Neural progenitor cell (in vitro differentiated cells): ENCODE measurements around the gene KANSL1L.

Experiments
- EZH2 ChIP-seq: fragments of 200-600 bp; sonication (generic); IDR thresholded peaks from 2 replicates; pipeline ENCODE4 v1.6.1; 2017; ENCODE audit warnings: antibody characterized with exemption, mild to moderate bottlenecking, moderate library complexity
- EZH2phosphoT487 ChIP-seq: fragments of 200-600 bp; sonication (generic); IDR thresholded peaks from 2 replicates; pipeline ENCODE4 v1.6.1; 2017; ENCODE audit warnings: antibody characterized with exemption
- TF ChIP-seq, protein P1 (sequence below): fragments of 200-600 bp; sonication (generic); IDR thresholded peaks from 2 replicates; pipeline ENCODE4 v1.5.1; 2017; ENCODE audit warnings: antibody characterized with exemption, mild to moderate bottlenecking

- TF ChIP-seq EZH2 = no peak
- TF ChIP-seq, protein P1, sequence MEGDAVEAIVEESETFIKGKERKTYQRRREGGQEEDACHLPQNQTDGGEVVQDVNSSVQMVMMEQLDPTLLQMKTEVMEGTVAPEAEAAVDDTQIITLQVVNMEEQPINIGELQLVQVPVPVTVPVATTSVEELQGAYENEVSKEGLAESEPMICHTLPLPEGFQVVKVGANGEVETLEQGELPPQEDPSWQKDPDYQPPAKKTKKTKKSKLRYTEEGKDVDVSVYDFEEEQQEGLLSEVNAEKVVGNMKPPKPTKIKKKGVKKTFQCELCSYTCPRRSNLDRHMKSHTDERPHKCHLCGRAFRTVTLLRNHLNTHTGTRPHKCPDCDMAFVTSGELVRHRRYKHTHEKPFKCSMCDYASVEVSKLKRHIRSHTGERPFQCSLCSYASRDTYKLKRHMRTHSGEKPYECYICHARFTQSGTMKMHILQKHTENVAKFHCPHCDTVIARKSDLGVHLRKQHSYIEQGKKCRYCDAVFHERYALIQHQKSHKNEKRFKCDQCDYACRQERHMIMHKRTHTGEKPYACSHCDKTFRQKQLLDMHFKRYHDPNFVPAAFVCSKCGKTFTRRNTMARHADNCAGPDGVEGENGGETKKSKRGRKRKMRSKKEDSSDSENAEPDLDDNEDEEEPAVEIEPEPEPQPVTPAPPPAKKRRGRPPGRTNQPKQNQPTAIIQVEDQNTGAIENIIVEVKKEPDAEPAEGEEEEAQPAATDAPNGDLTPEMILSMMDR = no peak
- no peak for TF ChIP-seq EZH2phosphoT487
These were observed 42.2 kb downstream of the KANSL1L start for GRCh38 chr2:210128961-210129360.
